HepG2 (cell line): Measurements from ENCODE around the gene RAD18. TPM values are rescaled to one million over a fixed set of nuclear protein-coding genes. Genes with fewer than 3 reads are reported as not detected.

ENCODE experiments used
- BHLHE40 ChIP-seq: IDR thresholded peaks from 2 replicates; pipeline ENCODE4 v1.6.1; 2011; ENCODE audit warnings: low read length, improper control_type of control experiment
- CBFB ChIP-seq: sonication (generic); formaldehyde crosslinking; IDR thresholded peaks from 2 replicates; pipeline ENCODE4 v1.4.0; 2020; ENCODE audit warnings: missing genetic modification reagents
- CTCF ChIP-seq: sonication (generic); formaldehyde crosslinking; IDR thresholded peaks from 2 replicates; pipeline ENCODE4 v1.5.0; 2020; ENCODE audit warnings: mild to moderate bottlenecking, missing genetic modification reagents, moderate library complexity
- GTF3A ChIP-seq: sonication (generic); formaldehyde crosslinking; conservative IDR thresholded peaks from 2 replicates; pipeline ENCODE4 v1.4.0; 2020; ENCODE audit warnings: mild to moderate bottlenecking, missing genetic modification reagents
- HNF1B ChIP-seq: sonication (generic); formaldehyde crosslinking; IDR thresholded peaks from 2 replicates; pipeline ENCODE4 v1.5.1; 2020; ENCODE audit warnings: mild to moderate bottlenecking, moderate library complexity, missing genetic modification reagents
- IRF9 ChIP-seq: sonication (generic); formaldehyde crosslinking; IDR thresholded peaks from 2 replicates; pipeline ENCODE4 v1.8.0; 2022; ENCODE audit warnings: missing genetic modification reagents, mild to moderate bottlenecking, borderline replicate concordance
- KDM3A ChIP-seq: IDR thresholded peaks from 2 replicates; pipeline ENCODE4 v1.6.1; 2018; ENCODE audit warnings: low read depth, missing compliant biosample characterization
- MAFF ChIP-seq: IDR thresholded peaks from 2 replicates; pipeline ENCODE4 v1.6.1; 2011; ENCODE audit warnings: low read depth, low read length, improper control_type of control experiment
- MBD4 ChIP-seq: IDR thresholded peaks from 2 replicates; pipeline ENCODE4 v1.6.1; 2012; ENCODE audit warnings: low read length, inconsistent platforms, borderline replicate concordance
- MIXL1 ChIP-seq: IDR thresholded peaks from 2 replicates; pipeline ENCODE4 v1.6.1; 2016
- MTA1 ChIP-seq: sonication (generic); formaldehyde crosslinking; IDR thresholded peaks from 2 replicates; pipeline ENCODE4 v1.4.0; 2020; ENCODE audit warnings: missing genetic modification reagents, mild to moderate bottlenecking, borderline replicate concordance
- NAIF1 ChIP-seq: sonication (generic); formaldehyde crosslinking; IDR thresholded peaks from 2 replicates; pipeline ENCODE4 v1.5.0; 2020; ENCODE audit warnings: mild to moderate bottlenecking, missing genetic modification reagents, borderline replicate concordance
- NFRKB ChIP-seq: fragments of 450-650 bp; IDR thresholded peaks from 2 replicates; pipeline ENCODE4 v1.6.1; 2017
- NKX3-1 ChIP-seq: sonication (generic); formaldehyde crosslinking; IDR thresholded peaks from 2 replicates; pipeline ENCODE4 v1.5.0; 2020; ENCODE audit warnings: missing genetic modification reagents
- NR2F1 ChIP-seq, 2 experiments: fragments of 450-650 bp in 1 of 2; formaldehyde crosslinking in 1 of 2; IDR thresholded peaks; 2 replicates each; pipeline versions ENCODE4 v1.5.0 to v1.6.1; 2016 to 2020; ENCODE audit warnings: mild to moderate bottlenecking in 1 of 2, missing compliant biosample characterization in 1 of 2, missing genetic modification reagents in 1 of 2, moderate library complexity in 1 of 2
- NR2F6 ChIP-seq, 2 experiments: IDR thresholded peaks; 2 replicates each; pipeline ENCODE4 v1.6.1; 2016; ENCODE audit warnings: antibody characterized with exemption in 1 of 2, mild to moderate bottlenecking in 1 of 2
- PRMT3 ChIP-seq: sonication (generic); formaldehyde crosslinking; IDR thresholded peaks from 2 replicates; pipeline ENCODE4 v1.8.1; 2022; ENCODE audit warnings: low read depth, mild to moderate bottlenecking, moderate library complexity, missing genetic modification reagents, borderline replicate concordance
- RAD21 ChIP-seq: fragments of 450-650 bp; formaldehyde crosslinking; IDR thresholded peaks from 2 replicates; pipeline ENCODE4 v1.5.0; 2020; ENCODE audit warnings: mild to moderate bottlenecking
- RARA ChIP-seq: IDR thresholded peaks from 2 replicates; pipeline ENCODE4 v1.6.1; 2016; ENCODE audit warnings: missing genetic modification reagents, missing compliant biosample characterization
- SOX5 ChIP-seq: IDR thresholded peaks from 2 replicates; pipeline ENCODE4 v1.6.1; 2016; ENCODE audit warnings: borderline replicate concordance
- SRF ChIP-seq: IDR thresholded peaks from 2 replicates; pipeline ENCODE4 v1.6.1; 2011; ENCODE audit warnings: mild to moderate bottlenecking, low read depth, low read length, moderate library complexity
- STAT5B ChIP-seq: sonication (generic); formaldehyde crosslinking; IDR thresholded peaks from 2 replicates; pipeline ENCODE4 v1.4.0; 2020; ENCODE audit warnings: missing genetic modification reagents
- ZFP90 ChIP-seq: sonication (generic); formaldehyde crosslinking; IDR thresholded peaks from 2 replicates; pipeline ENCODE4 v1.8.0; 2022; ENCODE audit warnings: missing genetic modification reagents, mild to moderate bottlenecking, inconsistent platforms, borderline replicate concordance
- ZNF224 ChIP-seq: sonication (generic); formaldehyde crosslinking; IDR thresholded peaks from 2 replicates; pipeline ENCODE4 v1.5.0; 2020; ENCODE audit warnings: mild to moderate bottlenecking, missing genetic modification reagents
- ZNF235 ChIP-seq: sonication (generic); formaldehyde crosslinking; IDR thresholded peaks from 2 replicates; pipeline ENCODE4 v1.8.1; 2023; ENCODE audit warnings: mild to moderate bottlenecking, missing genetic modification reagents, borderline replicate concordance
- ZNF281 ChIP-seq: sonication (generic); formaldehyde crosslinking; IDR thresholded peaks from 2 replicates; pipeline ENCODE4 v1.4.0; 2020; ENCODE audit warnings: missing genetic modification reagents, borderline replicate concordance
- ZNF768 ChIP-seq: sonication (generic); formaldehyde crosslinking; IDR thresholded peaks from 2 replicates; pipeline ENCODE4 v1.4.0; 2020; ENCODE audit warnings: missing genetic modification reagents
- polyA plus RNA-seq, 8 experiments: library from polyadenylated mRNA; depleted of rRNA in 3 of 8; stranded (reverse) in 7 of 8; unstranded in 1 of 8; fragments of >200 nt; fragmentation: Illumina TruSeq in 4 of 8; extraction: Trizol in 4 of 8; gene quantifications; 2 replicates each; pipeline versions ENCODE4 v1.2.1 to v1.2.3, GENCODE V29; 2011 to 2016; ENCODE audit warnings: low read depth in 4 of 8, missing spikeins in 1 of 8, mixed read lengths in 1 of 8; ENCODE audit not compliant: insufficient read depth in 1 of 8
- total RNA-seq, 5 experiments: library from RNA; depleted of rRNA; stranded (reverse); fragments of >200 nt; fragmentation: Illumina TruSeq; extraction: Trizol; gene quantifications; 2 replicates each; pipeline ENCODE4 v1.2.3, GENCODE V29; 2016; ENCODE audit warnings: low read depth in 1 of 5

RAD18 gene
- total and polyA plus RNA-seq, 2 of the 13 experiments (the other 11 are each of a cell fraction or from before 2014, with no cell fraction given), result 5.9 to 20.7 TPM

- TF ChIP-seq NR2F1 (CRISPR knock-in tag; IDR thresholded peaks at IDR 0.05) (peak; percentile 67 to 85), SRF (no peak), ZNF235 (CRISPR knock-in tag) (no peak), HNF1B (CRISPR knock-in tag) (no peak), CBFB (no peak), ZFP90 (CRISPR knock-in tag) (no peak), MAFF (no peak), NR2F6 (IDR thresholded peaks at IDR 0.05) (peak; percentile 69), NR2F6 (CRISPR knock-in tag; IDR thresholded peaks at IDR 0.05) (peak; percentile 65; the same call in 1 of the 2 replicates), NAIF1 (CRISPR knock-in tag) (no peak), PRMT3 (CRISPR knock-in tag) (no peak), ZNF224 (CRISPR knock-in tag) (no peak), IRF9 (CRISPR knock-in tag) (no peak), NKX3-1 (CRISPR knock-in tag) (no peak), SOX5 (CRISPR knock-in tag) (0 out of 2 replicates have a peak, but pooled peaks have one; percentile 9), RARA (CRISPR knock-in tag) (peak; percentile 71), KDM3A (CRISPR knock-in tag) (no peak), CTCF (CRISPR knock-in tag) (no peak), STAT5B (CRISPR knock-in tag) (no peak), GTF3A (CRISPR knock-in tag) (no peak), BHLHE40 (no peak), ZNF768 (CRISPR knock-in tag) (no peak), MBD4 (no peak), NFRKB (no peak), ZNF281 (CRISPR knock-in tag) (no peak), MIXL1 (0 out of 2 replicates have a peak, but pooled peaks have one; percentile 53), MTA1 (no peak), RAD21 (CRISPR knock-in tag) (no peak)
Measured at GRCh38 chr3:8981700-8982099, 18.4 kb upstream of the RAD18 start (continued).
